PC-9 (cell line): ENCODE results near the gene ZNF160. TPM values are rescaled to one million over a fixed set of nuclear protein-coding genes. Genes with fewer than 3 reads are reported as not detected.

Source experiments
- BruUV-seq: library from RNA; stranded (reverse); fragments of 400-500 nt; replicated peaks from 2 replicates; lab custom pipeline; 2021; lab: Mats Ljungman, UMichigan
- CTCF ChIA-PET: fragments of 300-600 bp; sonication (Branson Sonifier 250); formaldehyde crosslinking; loops from one replicate; lab custom pipeline; 2022; ENCODE audit warnings: antibody characterized with exemption; lab: Charles Lee
- POLR2A ChIA-PET: fragments of 300-600 bp; sonication (Branson Sonifier 250); formaldehyde crosslinking; loops from one replicate; lab custom pipeline; 2022; ENCODE audit warnings: antibody characterized with exemption; ENCODE audit not compliant: unreplicated experiment; lab: Charles Lee
- DNase-seq, 2 experiments: peaks; one replicate each; pipeline versions ENCODE4 v3.0.0 to v3.0.0-alpha.2; 2015 to 2022; ENCODE audit warnings: mixed read lengths in 1 of 2
- H2AFZ ChIP-seq: fragments of 200-600 bp; sonication (generic); 2 replicates; pipeline ENCODE4 v1.8.1; 2017; ENCODE audit warnings: antibody characterized with exemption
- H3F3A ChIP-seq: fragments of 200-600 bp; sonication (generic); 2 replicates; pipeline ENCODE4 v1.8.1; 2017; ENCODE audit warnings: antibody characterized with exemption, mild to moderate bottlenecking, low read depth; ENCODE audit not compliant: insufficient read depth
- H3K27ac ChIP-seq: fragments of 200-600 bp; sonication (generic); 2 replicates; pipeline ENCODE4 v1.6.1; 2016; ENCODE audit warnings: mixed run types
- H3K27me3 ChIP-seq: fragments of 200-600 bp; sonication (generic); 2 replicates; pipeline ENCODE4 v1.6.1; 2016; ENCODE audit warnings: low read depth, mixed run types; ENCODE audit not compliant: insufficient read depth
- H3K36me3 ChIP-seq: fragments of 200-600 bp; sonication (generic); 2 replicates; pipeline ENCODE4 v1.6.1; 2016; ENCODE audit warnings: low read depth, mixed run types
- H3K4me1 ChIP-seq: fragments of 200-600 bp; sonication (generic); replicated peaks from 2 replicates; pipeline ENCODE4 v1.6.1; 2016; ENCODE audit warnings: mixed run types; ENCODE audit not compliant: insufficient read depth
- H3K4me2 ChIP-seq: fragments of 200-600 bp; sonication (generic); 2 replicates; pipeline ENCODE4 v1.6.1; 2017; ENCODE audit warnings: mixed run types
- H3K4me3 ChIP-seq: fragments of 200-600 bp; sonication (generic); 2 replicates; pipeline ENCODE4 v1.6.1; 2016; ENCODE audit warnings: mixed run types
- H3K79me2 ChIP-seq: fragments of 200-600 bp; sonication (generic); 2 replicates; pipeline ENCODE4 v1.6.1; 2017; ENCODE audit warnings: low read depth, mixed run types
- H3K9me2 ChIP-seq: fragments of 200-600 bp; sonication (generic); 2 replicates; pipeline ENCODE4 v1.8.1; 2017; ENCODE audit warnings: mild to moderate bottlenecking; ENCODE audit not compliant: insufficient read depth
- H3K9me3 ChIP-seq: fragments of 200-600 bp; sonication (generic); 2 replicates; pipeline ENCODE4 v1.8.1; 2016; ENCODE audit warnings: low read depth; ENCODE audit not compliant: insufficient read depth
- H4K20me1 ChIP-seq: fragments of 200-600 bp; sonication (generic); 2 replicates; pipeline ENCODE4 v1.8.1; 2017; ENCODE audit not compliant: insufficient read depth
- EZH2 ChIP-seq: fragments of 200-600 bp; sonication (generic); IDR thresholded peaks from 2 replicates; pipeline ENCODE4 v1.8.0; 2017; ENCODE audit warnings: antibody characterized with exemption, low read depth
- intact Hi-C: fragments of 100-400 bp; cut with micrococcal nuclease; formaldehyde crosslinking; loops from one replicate; pipeline ENCODE4 v1.10.0; 2022; ENCODE audit not compliant: unreplicated experiment
- total RNA-seq: library from RNA; stranded (reverse); gene quantifications from 2 replicates; pipeline ENCODE4 v1.2.3, GENCODE V29; 2021
- TF ChIP-seq, protein P1 (sequence below): fragments of 200-600 bp; sonication (generic); conservative IDR thresholded peaks from 2 replicates; pipeline ENCODE4 v1.6.1; 2017; ENCODE audit warnings: mixed run types, antibody characterized with exemption, mild to moderate bottlenecking, moderate library complexity

ZNF160 gene
- total RNA-seq, 1 experiment from 2014 or later, result 27.4 TPM

DNA sequence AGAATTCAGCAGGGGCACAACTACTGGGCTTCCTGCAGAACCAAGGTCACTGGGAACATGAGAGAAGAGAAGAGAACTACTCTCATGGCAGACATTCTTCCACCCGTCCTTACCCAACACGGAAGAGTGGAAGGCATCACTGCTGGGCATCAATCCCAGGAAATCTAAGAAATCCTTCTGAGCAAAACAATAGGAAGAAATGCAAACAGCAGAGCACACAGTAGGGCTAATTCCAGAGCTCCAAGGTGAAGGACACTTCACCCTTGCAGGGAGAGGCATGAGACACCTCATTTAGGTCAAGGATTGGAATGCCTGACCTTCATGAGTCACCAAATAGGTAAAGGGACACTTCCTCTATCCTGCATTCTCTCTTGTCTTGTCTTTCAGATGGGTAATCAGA, 55.8 kb downstream of the ZNF160 start:
- Histone ChIP-seq H3K4me1 (no peaks in the 10 kb centered on the region), H2AFZ (no peak overlapping the region), H3K9me3 (peaks cover 20% of the 10 kb centered on the region; the same call in 1 of the 2 replicates), H3K27me3 (no peaks in the 10 kb centered on the region; the same call in none of the 2 replicates), H3F3A (no peaks in the 10 kb centered on the region), H3K9me2 (no peaks in the 10 kb centered on the region), H3K4me2 (no peak overlapping the region), H3K4me3 (no peak overlapping the region), H3K27ac (no peak overlapping the region), H4K20me1 (no peaks in the 10 kb centered on the region), H3K79me2 (no peaks in the 10 kb centered on the region), H3K36me3 (no peaks in the 10 kb centered on the region)
- TF ChIP-seq EZH2, result no peak
- TF ChIP-seq, protein P1, sequence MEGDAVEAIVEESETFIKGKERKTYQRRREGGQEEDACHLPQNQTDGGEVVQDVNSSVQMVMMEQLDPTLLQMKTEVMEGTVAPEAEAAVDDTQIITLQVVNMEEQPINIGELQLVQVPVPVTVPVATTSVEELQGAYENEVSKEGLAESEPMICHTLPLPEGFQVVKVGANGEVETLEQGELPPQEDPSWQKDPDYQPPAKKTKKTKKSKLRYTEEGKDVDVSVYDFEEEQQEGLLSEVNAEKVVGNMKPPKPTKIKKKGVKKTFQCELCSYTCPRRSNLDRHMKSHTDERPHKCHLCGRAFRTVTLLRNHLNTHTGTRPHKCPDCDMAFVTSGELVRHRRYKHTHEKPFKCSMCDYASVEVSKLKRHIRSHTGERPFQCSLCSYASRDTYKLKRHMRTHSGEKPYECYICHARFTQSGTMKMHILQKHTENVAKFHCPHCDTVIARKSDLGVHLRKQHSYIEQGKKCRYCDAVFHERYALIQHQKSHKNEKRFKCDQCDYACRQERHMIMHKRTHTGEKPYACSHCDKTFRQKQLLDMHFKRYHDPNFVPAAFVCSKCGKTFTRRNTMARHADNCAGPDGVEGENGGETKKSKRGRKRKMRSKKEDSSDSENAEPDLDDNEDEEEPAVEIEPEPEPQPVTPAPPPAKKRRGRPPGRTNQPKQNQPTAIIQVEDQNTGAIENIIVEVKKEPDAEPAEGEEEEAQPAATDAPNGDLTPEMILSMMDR, result no peak
- ChIA-PET CTCF (no interaction called here), POLR2A (interaction anchor here (0.7 kb wide), 1 partner anchor 258 kb away, joined by 3 read pairs; no protein-coding TSS in a partner anchor)
- intact Hi-C loops, result no loop called here
- DNase-seq, result no peak
- BruUV-seq, result no TSS peak

DNA sequence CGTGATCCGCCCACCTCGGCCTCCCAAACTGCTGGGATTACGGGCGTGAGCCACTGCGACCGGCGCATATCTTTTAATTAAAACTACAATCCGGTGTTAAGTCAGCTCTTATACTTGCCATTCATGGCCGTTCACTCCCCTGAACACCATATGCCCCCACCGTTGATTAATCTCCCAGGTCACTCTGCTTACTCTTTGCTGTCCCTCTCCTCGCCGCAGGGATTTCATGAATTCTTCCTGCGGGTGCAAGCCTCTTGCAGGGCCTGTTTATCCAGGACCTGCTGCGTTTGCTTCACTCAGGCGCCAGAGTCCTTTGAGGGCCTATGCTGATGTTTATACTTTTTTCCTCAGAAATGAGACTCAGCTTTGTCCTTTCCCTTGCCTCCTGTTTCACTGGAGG, 57.7 kb downstream of the ZNF160 start:
- Histone ChIP-seq H4K20me1 (no peaks in the 10 kb centered on the region), H3K27me3 (no peaks in the 10 kb centered on the region; the same call in 1 of the 2 replicates), H2AFZ (no peak overlapping the region), H3K36me3 (no peaks in the 10 kb centered on the region), H3K79me2 (no peaks in the 10 kb centered on the region), H3K4me1 (no peaks in the 10 kb centered on the region), H3K4me2 (no peak overlapping the region), H3K9me2 (no peaks in the 10 kb centered on the region), H3K27ac (no peak overlapping the region), H3F3A (no peaks in the 10 kb centered on the region), H3K4me3 (no peak overlapping the region), H3K9me3 (peaks cover 14% of the 10 kb centered on the region; the same call in 1 of the 2 replicates)
- POLR2A ChIA-PET, result no interaction called here
- no peak for DNase-seq
- no peak for TF ChIP-seq EZH2
- TF ChIP-seq, protein P1, result no peak
- intact Hi-C loops, result no loop called here
- CTCF ChIA-PET, result interaction anchor here (0.6 kb wide), 1 partner anchor 25 kb away, joined by 4 read pairs; no protein-coding TSS in a partner anchor
- BruUV-seq, result no TSS peak

DNA sequence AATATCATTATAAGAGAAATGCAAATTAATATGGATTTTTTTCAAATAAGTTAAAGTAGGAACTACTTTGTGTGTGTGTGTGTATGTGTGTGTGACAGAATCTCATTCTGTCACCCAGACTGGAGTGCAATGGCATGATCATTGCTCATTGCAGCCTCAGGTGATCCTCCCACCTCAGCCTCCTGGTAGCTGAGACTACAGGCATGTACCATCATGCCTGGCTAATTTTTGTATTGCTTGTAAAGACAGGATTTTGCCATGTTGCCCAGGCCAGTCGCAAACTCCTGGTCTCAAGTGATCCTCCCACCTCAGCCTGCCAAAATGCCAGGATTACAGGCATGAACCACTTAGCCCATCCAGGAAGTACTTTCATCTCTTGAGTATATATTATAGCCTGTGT, 61.9 kb downstream of the ZNF160 start:
- BruUV-seq, result no TSS peak
- no peak for DNase-seq
- TF ChIP-seq, protein P1, result no peak
- no peak for TF ChIP-seq EZH2

More for the DNA sequence above, 61.9 kb downstream of the ZNF160 start:
- no peaks in the 10 kb centered on the region for H3F3A ChIP-seq
- H3K4me3 ChIP-seq, result no peak overlapping the region
- H3K4me1 ChIP-seq, result no peaks in the 10 kb centered on the region; the same call in 1 of the 2 replicates
- peaks cover 7% of the 10 kb centered on the region; the same call in 1 of the 2 replicates for H3K9me3 ChIP-seq
- H3K27me3 ChIP-seq, result no peaks in the 10 kb centered on the region
- no peaks in the 10 kb centered on the region for H3K9me2 ChIP-seq
- H2AFZ ChIP-seq, result no peak overlapping the region
- POLR2A ChIA-PET, result no interaction called here
- H3K27ac ChIP-seq, result no peak overlapping the region
- H3K4me2 ChIP-seq, result no peak overlapping the region
- CTCF ChIA-PET, result no interaction called here
- intact Hi-C loops, result no loop called here
- no peaks in the 10 kb centered on the region for H3K36me3 ChIP-seq
- no peaks in the 10 kb centered on the region for H4K20me1 ChIP-seq
- 0 out of 2 replicates have a peak, but pooled peaks cover 11% of the 10 kb centered on the region for H3K79me2 ChIP-seq
